Transverse colon (tissue), 4 donors: ENCODE results near the gene SSH2. TPM values are rescaled to one million over a fixed set of nuclear protein-coding genes. Genes with fewer than 3 reads are reported as not detected.

Experiments
- DNase-seq: peaks from one replicate; pipeline ENCODE4 v3.0.0-alpha.2; 2019
- H3K27ac ChIP-seq, 4 donors: fragments of 200-600 bp; sonication (generic); 2 replicates each; pipeline ENCODE4 v1.5.1; 2016 to 2018; ENCODE audit warnings: inconsistent platforms in 4 of 4
- H3K27me3 ChIP-seq: fragments of 200-600 bp; sonication (generic); 2 replicates; pipeline ENCODE4 v1.5.1; 2017; ENCODE audit warnings: inconsistent platforms
- H3K36me3 ChIP-seq, 4 donors: fragments of 200-600 bp; sonication (generic); 2 replicates each; pipeline ENCODE4 v1.5.1; 2017 to 2019; ENCODE audit warnings: inconsistent platforms in 4 of 4
- H3K4me1 ChIP-seq, 4 donors: fragments of 200-600 bp; sonication (generic); 2 replicates each; pipeline ENCODE4 v1.5.1; 2017 to 2020; ENCODE audit warnings: inconsistent platforms in 4 of 4
- H3K4me3 ChIP-seq, 4 donors: fragments of 200-600 bp; sonication (generic); 1 replicate in 1 of 4; 2 replicates in 3 of 4; pipeline versions ENCODE4 v1.5.1 to v1.6.1; 2017 to 2019; ENCODE audit warnings: inconsistent platforms in 4 of 4
- H3K9me3 ChIP-seq, 2 donors: fragments of 200-600 bp; sonication (generic); 2 replicates each; pipeline ENCODE4 v1.5.1; 2017 to 2019; ENCODE audit warnings: inconsistent platforms in 2 of 2
- CTCF ChIP-seq, 5 experiments: fragments of 200-600 bp in 3 of 5; fragments of 450-650 bp in 2 of 5; sonication (generic) in 3 of 5; IDR thresholded peaks; 1 replicate in 2 of 5; 2 replicates in 3 of 5; pipeline ENCODE4 v1.5.1; 2016 to 2017; ENCODE audit warnings: antibody characterized with exemption in 5 of 5, inconsistent platforms in 3 of 5, mild to moderate bottlenecking in 2 of 5, moderate library complexity in 1 of 5
- EP300 ChIP-seq: sonication (generic); formaldehyde crosslinking; IDR thresholded peaks from one replicate; pipeline ENCODE4 v1.6.1; 2017; ENCODE audit warnings: antibody characterized with exemption, low read depth
- POLR2A ChIP-seq: fragments of 450-650 bp; IDR thresholded peaks from one replicate; pipeline ENCODE4 v1.6.1; 2016; ENCODE audit warnings: antibody characterized with exemption, mild to moderate bottlenecking, moderate library complexity
- POLR2AphosphoS5 ChIP-seq, 3 donors: sonication (generic); formaldehyde crosslinking; IDR thresholded peaks; one replicate each; pipeline ENCODE4 v1.6.1; 2016; ENCODE audit warnings: antibody characterized with exemption in 3 of 3
- WGBS, 2 donors: methylation state at CpG; one replicate each; pipeline ENCODE4 v1.1.5; 2018; ENCODE audit warnings: low coverage in 1 of 2; 5-methylcytosine and 5-hydroxymethylcytosine counted together
- in situ Hi-C, 4 donors: fragments of 200-750 bp; cut with MboI; loops; one replicate each; pipeline versions ENCODE4 v1.15.0 to v1.15.1; 2017; ENCODE audit warnings: low sequenced_read_pairs in 3 of 4, low pct_ligation_motif_present in 1 of 4, low pct_unique_long_range_greater_than_20kb in 1 of 4
- intact Hi-C: fragments of 100-400 bp; cut with DNase I; formaldehyde crosslinking; loops from one replicate; pipeline ENCODE4 v1.15.1; 2023; ENCODE audit warnings: low total_unique reads
- total RNA-seq, 4 donors: library from RNA; depleted of rRNA; stranded (reverse); fragments of >200 nt; gene quantifications; one replicate each; pipeline ENCODE4 v1.1.0, GENCODE V29; 2016

SSH2 gene
- total RNA-seq, 4 donors from 2014 or later: 15.3 to 99.9 (median 46.0) TPM

- Histone ChIP-seq H3K4me3 (no peak overlapping the region), H3K4me1 (peaks cover 0 to 42% (median 7%) of the 10 kb centered on the region in 4 donors), H3K36me3 (no peaks in the 10 kb centered on the region), H3K27ac (no peak overlapping the region), H3K9me3 (no peaks in the 10 kb centered on the region), H3K27me3 (no peaks in the 10 kb centered on the region)
- DNase-seq: no peak
- TF ChIP-seq POLR2A: no peak
- TF ChIP-seq CTCF (IDR thresholded peaks at IDR 0.05): no peak
- TF ChIP-seq EP300: no peak
- TF ChIP-seq POLR2AphosphoS5 (IDR thresholded peaks at IDR 0.05): no peak
- intact Hi-C loops: no loop called here
- WGBS, 2 donors: 89% methylated on average over 8 of the region's 8 CpGs; no CpG with 5 or more reads in 1 of the 2 donors
- in situ Hi-C loops: no loop called here
Observed at GRCh38 chr17:29718446-29719039, 211.5 kb downstream of the SSH2 start.

GRCh38 chr17:29717817-29718216 lies 212.2 kb downstream of the SSH2 start:
- Histone ChIP-seq H3K27ac (no peak overlapping the region), H3K36me3 (no peaks in the 10 kb centered on the region), H3K4me3 (no peak overlapping the region), H3K27me3 (no peaks in the 10 kb centered on the region), H3K9me3 (no peaks in the 10 kb centered on the region), H3K4me1 (peaks cover 0 to 35% (median 3%) of the 10 kb centered on the region in 4 donors)
- TF ChIP-seq EP300 (no peak), POLR2A (no peak), POLR2AphosphoS5 (IDR thresholded peaks at IDR 0.05) (no peak), CTCF (IDR thresholded peaks at IDR 0.05) (no peak)
- in situ Hi-C loops: no loop called here
- intact Hi-C loops: no loop called here
- DNase-seq: no peak

- intact Hi-C loops: no loop called here
- no peak for DNase-seq
- TF ChIP-seq POLR2A (no peak), EP300 (no peak), CTCF (IDR thresholded peaks at IDR 0.05) (no peak), POLR2AphosphoS5 (IDR thresholded peaks at IDR 0.05) (no peak)
- H3K27me3 ChIP-seq: no peaks in the 10 kb centered on the region
- H3K4me1 ChIP-seq: peaks cover 0 to 22% (median 0%) of the 10 kb centered on the region in 4 donors
- whole genome bisulfite sequencing, 2 donors: 92 to 97% methylated on average over 4 of the region's 4 CpGs
- no peaks in the 10 kb centered on the region for H3K9me3 ChIP-seq
- H3K27ac ChIP-seq: no peak overlapping the region
- in situ Hi-C loops: no loop called here
- H3K4me3 ChIP-seq: no peak overlapping the region
- H3K36me3 ChIP-seq: no peaks in the 10 kb centered on the region
Observed at GRCh38 chr17:29716566-29716965, 213.5 kb downstream of the SSH2 start.

- 94 to 97% methylated on average over 2 of the region's 2 CpGs for WGBS, 2 donors
- Histone ChIP-seq H3K27me3 (no peaks in the 10 kb centered on the region), H3K27ac (no peak overlapping the region), H3K4me1 (peaks cover 0 to 14% (median 0%) of the 10 kb centered on the region in 4 donors), H3K9me3 (no peaks in the 10 kb centered on the region), H3K4me3 (no peak overlapping the region), H3K36me3 (no peaks in the 10 kb centered on the region)
- intact Hi-C loops: no loop called here
- DNase-seq: no peak
- TF ChIP-seq EP300 (no peak), POLR2AphosphoS5 (IDR thresholded peaks at IDR 0.05) (no peak), POLR2A (no peak), CTCF (IDR thresholded peaks at IDR 0.05) (no peak)
- in situ Hi-C loops: no loop called here
Observed at GRCh38 chr17:29715680-29716079, 214.3 kb downstream of the SSH2 start.
